Measurements from ENCODE around the gene TKTL2.

TKTL2 gene

DNA sequence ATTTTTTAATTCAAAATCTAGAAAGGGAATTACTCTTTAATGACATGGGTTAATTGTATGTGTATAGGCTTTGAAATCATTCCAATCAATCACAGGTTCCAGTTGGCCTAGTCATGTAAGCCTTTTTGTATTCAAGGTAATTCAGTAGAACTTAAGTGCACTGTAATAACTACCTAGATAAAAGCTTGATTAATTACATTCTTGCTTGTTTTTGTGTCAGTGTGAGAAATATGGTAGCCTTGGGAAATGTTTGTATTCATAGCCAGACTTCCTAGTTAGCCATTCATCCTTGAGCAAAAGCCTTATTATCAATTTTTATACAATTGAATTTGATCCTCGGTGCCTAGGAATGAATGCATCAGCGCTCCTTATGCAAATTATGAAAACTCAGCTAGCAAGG is 33.5 kb downstream of the TKTL2 start:
- no peak for DNase-seq

All from activated CD4-positive, alpha-beta T cell treated with anti-CD3 and anti-CD28 coated beads, Interleukin-10, Interleukin-2, amounts not matched to agents 100 ng/mL and 50 ng/mL, durations not matched to agents 16 hours and 8 hours (primary cell).